Keratinocyte (primary cell): ENCODE measurements around the gene TMCC1. TPM values are rescaled to one million over a fixed set of nuclear protein-coding genes. Genes with fewer than 3 reads are reported as not detected.

Experiments used
- DNase-seq: peaks from one replicate; pipeline ENCODE4 v3.0.0-alpha.2; 2011; ENCODE audit warnings: low read depth, missing footprints, low spot score
- FAIRE-seq: peaks from 2 replicates; lab custom pipeline; 2011; peaks lifted over from hg19 to GRCh38; lab: Jason Lieb, UNC
- H2AFZ ChIP-seq: 2 replicates; pipeline ENCODE4 v1.6.0; 2012; ENCODE audit warnings: low read length, control low read depth, inconsistent platforms; ENCODE audit not compliant: control insufficient read depth
- H3K27ac ChIP-seq: 2 replicates; pipeline ENCODE4 v1.5.1; 2011; ENCODE audit warnings: low read length; ENCODE audit not compliant: control insufficient read depth, insufficient read depth
- H3K27me3 ChIP-seq: 3 replicates; pipeline ENCODE4 v1.6.0; 2011; ENCODE audit warnings: low read length; ENCODE audit not compliant: control insufficient read depth, insufficient read depth; ENCODE audit errors: extremely low read depth
- H3K36me3 ChIP-seq, 2 experiments: 2 replicates in 1 of 2; 3 replicates in 1 of 2; pipeline ENCODE4 v1.5.1; 2011; ENCODE audit warnings: low read length in 2 of 2, mild to moderate bottlenecking in 1 of 2; ENCODE audit not compliant: control insufficient read depth in 2 of 2, insufficient read depth in 2 of 2; ENCODE audit errors: extremely low read depth in 1 of 2
- H3K4me1 ChIP-seq: 3 replicates; pipeline ENCODE4 v1.5.1; 2011; ENCODE audit warnings: low read length; ENCODE audit not compliant: control insufficient read depth, insufficient read depth; ENCODE audit errors: extremely low read depth
- H3K4me2 ChIP-seq: 3 replicates; pipeline ENCODE4 v1.6.0; 2011; ENCODE audit warnings: low read depth, low read length; ENCODE audit not compliant: control insufficient read depth, insufficient read depth; ENCODE audit errors: extremely low read depth
- H3K4me3 ChIP-seq, 3 experiments: fragments of 200-600 bp in 1 of 3; sonication (generic) in 1 of 3; 2 replicates in 2 of 3; 3 replicates in 1 of 3; pipeline ENCODE4 v1.5.1; 2011 to 2016; ENCODE audit warnings: low read length in 3 of 3, mild to moderate bottlenecking in 3 of 3, control low read depth in 2 of 3, inconsistent platforms in 1 of 3, low read depth in 1 of 3, mixed read lengths in 1 of 3, mixed run types in 1 of 3, moderate library complexity in 1 of 3; ENCODE audit not compliant: control insufficient read depth in 2 of 3, insufficient read depth in 2 of 3; ENCODE audit errors: extremely low read depth in 1 of 3
- H3K79me2 ChIP-seq: 2 replicates; pipeline ENCODE4 v1.6.0; 2012; ENCODE audit warnings: low read length; ENCODE audit not compliant: control insufficient read depth, insufficient read depth
- H3K9ac ChIP-seq: 3 replicates; pipeline ENCODE4 v1.6.0; 2011; ENCODE audit warnings: low read length; ENCODE audit not compliant: control insufficient read depth, insufficient read depth; ENCODE audit errors: extremely low read depth
- H3K9me1 ChIP-seq: 3 replicates; pipeline ENCODE4 v1.6.0; 2011; ENCODE audit warnings: low read length; ENCODE audit not compliant: control insufficient read depth, insufficient read depth; ENCODE audit errors: extremely low read depth
- H3K9me3 ChIP-seq: 2 replicates; pipeline ENCODE4 v1.5.1; 2012; ENCODE audit warnings: low read depth, low read length; ENCODE audit not compliant: control insufficient read depth
- H4K20me1 ChIP-seq: 3 replicates; pipeline ENCODE4 v1.6.0; 2011; ENCODE audit warnings: low read length; ENCODE audit not compliant: control insufficient read depth, insufficient read depth; ENCODE audit errors: extremely low read depth
- EZH2 ChIP-seq: IDR thresholded peaks from one replicate; pipeline ENCODE4 v1.6.1; 2012; ENCODE audit warnings: inconsistent platforms, mild to moderate bottlenecking, low read length, moderate library complexity
- dilution Hi-C: fragments of 300-500 bp; cut with MboI; formaldehyde crosslinking; loops from one replicate; pipeline ENCODE4 v1.7.0; 2020; ENCODE audit warnings: low sequenced_read_pairs; ENCODE audit not compliant: extremely low pct_ligation_motif_present
- polyA plus RNA-seq, 5 experiments: library from polyadenylated mRNA; depleted of rRNA in 3 of 5; stranded (reverse) in 3 of 5; stranded (forward) in 1 of 5; unstranded in 1 of 5; fragments of >200 nt; gene quantifications; 1 replicate in 1 of 5; 2 replicates in 3 of 5; 3 replicates in 1 of 5; pipeline versions ENCODE4 v1.2.1 to v1.2.3, GENCODE V29; 2011 to 2012; ENCODE audit warnings: missing spikeins in 2 of 5, low read depth in 1 of 5, low replicate concordance in 1 of 5
- TF ChIP-seq, protein P1 (sequence below), 3 experiments: IDR thresholded peaks in 1 of 3; conservative IDR thresholded peaks in 1 of 3; optimal IDR thresholded peaks in 1 of 3; 2 replicates in 2 of 3; 3 replicates in 1 of 3; pipeline versions ENCODE3 to v1.5.1; 2011; ENCODE audit warnings: low read length in 3 of 3, mild to moderate bottlenecking in 3 of 3, moderate library complexity in 2 of 3, control low read depth in 1 of 3, inconsistent platforms in 1 of 3; ENCODE audit not compliant: insufficient read depth in 2 of 3; ENCODE audit errors: extremely low read depth in 1 of 3

The TMCC1 gene
- polyA plus RNA-seq, 1 donor (not counting 4 experiments of a cell fraction or from before 2014, with no cell fraction given) = 27.7 TPM

DNA sequence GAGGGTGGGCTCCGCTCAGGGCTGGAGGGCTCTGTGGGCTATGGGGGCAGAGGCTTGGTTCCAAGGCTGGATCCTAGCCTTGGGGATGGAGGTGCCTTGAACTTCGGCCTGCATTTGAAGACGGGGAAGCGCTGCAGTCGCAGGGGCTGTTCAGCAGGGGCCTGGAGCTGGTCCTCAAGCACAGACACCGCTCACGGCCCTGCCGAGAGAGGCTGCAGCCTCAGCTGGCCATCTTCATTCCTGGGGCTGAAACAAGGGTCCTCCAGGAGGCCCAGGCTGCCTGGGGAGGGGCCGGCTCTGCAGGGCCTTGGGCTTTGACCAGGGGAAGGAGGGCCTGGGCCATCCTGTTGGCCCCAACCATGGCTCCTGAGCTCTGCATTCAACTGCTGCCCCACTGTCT lies 261.5 kb downstream of the TMCC1 start:
- Histone ChIP-seq H3K36me3 (no peaks in the 10 kb centered on the region), H3K27me3 (no peaks in the 10 kb centered on the region), H3K27ac (no peak overlapping the region), H3K79me2 (no peaks in the 10 kb centered on the region), H3K9me3 (no peaks in the 10 kb centered on the region), H3K4me1 (peaks cover 10% of the 10 kb centered on the region), H3K9me1 (no peaks in the 10 kb centered on the region), H2AFZ (no peak overlapping the region), H3K9ac (no peak overlapping the region), H3K4me2 (no peak overlapping the region), H4K20me1 (no peaks in the 10 kb centered on the region), H3K4me3 (no peak overlapping the region)
- no peak for DNase-seq
- FAIRE-seq = no peak
- dilution Hi-C loops = no loop called here
- TF ChIP-seq EZH2 = no peak
- TF ChIP-seq, protein P1, sequence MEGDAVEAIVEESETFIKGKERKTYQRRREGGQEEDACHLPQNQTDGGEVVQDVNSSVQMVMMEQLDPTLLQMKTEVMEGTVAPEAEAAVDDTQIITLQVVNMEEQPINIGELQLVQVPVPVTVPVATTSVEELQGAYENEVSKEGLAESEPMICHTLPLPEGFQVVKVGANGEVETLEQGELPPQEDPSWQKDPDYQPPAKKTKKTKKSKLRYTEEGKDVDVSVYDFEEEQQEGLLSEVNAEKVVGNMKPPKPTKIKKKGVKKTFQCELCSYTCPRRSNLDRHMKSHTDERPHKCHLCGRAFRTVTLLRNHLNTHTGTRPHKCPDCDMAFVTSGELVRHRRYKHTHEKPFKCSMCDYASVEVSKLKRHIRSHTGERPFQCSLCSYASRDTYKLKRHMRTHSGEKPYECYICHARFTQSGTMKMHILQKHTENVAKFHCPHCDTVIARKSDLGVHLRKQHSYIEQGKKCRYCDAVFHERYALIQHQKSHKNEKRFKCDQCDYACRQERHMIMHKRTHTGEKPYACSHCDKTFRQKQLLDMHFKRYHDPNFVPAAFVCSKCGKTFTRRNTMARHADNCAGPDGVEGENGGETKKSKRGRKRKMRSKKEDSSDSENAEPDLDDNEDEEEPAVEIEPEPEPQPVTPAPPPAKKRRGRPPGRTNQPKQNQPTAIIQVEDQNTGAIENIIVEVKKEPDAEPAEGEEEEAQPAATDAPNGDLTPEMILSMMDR (optimal IDR thresholded peaks at IDR 0.05 in 1 of 3, IDR thresholded peaks at IDR 0.05 in 1 of 3, conservative IDR thresholded peaks at IDR 0.05 in 1 of 3; ENCODE audit: extremely low read depth in 1 of 3, insufficient read depth in 2 of 3, low read length in 3 of 3) = no peak

DNA sequence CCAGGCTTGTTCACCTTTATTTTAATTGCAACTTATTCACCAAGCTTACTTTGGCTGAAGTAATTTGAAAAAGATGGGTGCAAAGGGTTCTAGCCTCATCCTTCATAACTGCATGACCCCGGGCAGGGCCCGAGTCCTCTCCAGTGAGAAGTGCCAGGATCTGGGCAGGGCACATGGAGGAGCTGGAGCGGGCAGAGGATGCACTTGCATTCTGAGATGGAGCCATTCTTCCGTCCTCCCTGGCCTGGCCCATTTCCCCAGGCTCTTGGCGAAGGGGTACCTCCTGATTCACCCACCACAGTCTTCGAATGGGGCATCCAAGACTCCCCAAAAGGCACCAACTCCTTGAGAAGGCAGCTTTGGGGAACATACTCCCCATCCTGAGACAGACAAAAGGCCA lies 264.5 kb downstream of the TMCC1 start:
- H4K20me1 ChIP-seq = no peaks in the 10 kb centered on the region
- H3K9me3 ChIP-seq = no peaks in the 10 kb centered on the region
- H3K9ac ChIP-seq = no peak overlapping the region
- H3K79me2 ChIP-seq = no peaks in the 10 kb centered on the region
- no peaks in the 10 kb centered on the region for H3K27me3 ChIP-seq
- dilution Hi-C loops = no loop called here
- H2AFZ ChIP-seq = no peak overlapping the region
- H3K4me1 ChIP-seq = peaks cover 26% of the 10 kb centered on the region
- no peak for FAIRE-seq
- no peak overlapping the region for H3K4me3 ChIP-seq
- TF ChIP-seq EZH2 = no peak
- TF ChIP-seq, protein P1 (optimal IDR thresholded peaks at IDR 0.05 in 1 of 3, IDR thresholded peaks at IDR 0.05 in 1 of 3, conservative IDR thresholded peaks at IDR 0.05 in 1 of 3; ENCODE audit: extremely low read depth in 1 of 3, insufficient read depth in 2 of 3, low read length in 3 of 3) = no peak
- no peak for DNase-seq
- no peaks in the 10 kb centered on the region for H3K36me3 ChIP-seq
- no peak overlapping the region for H3K27ac ChIP-seq
- no peak overlapping the region for H3K4me2 ChIP-seq
- no peaks in the 10 kb centered on the region for H3K9me1 ChIP-seq
